Raji (cell line): ENCODE measurements around the gene RER1.

Experiments used
- POLR2A ChIP-seq: IDR thresholded peaks from 2 replicates; pipeline ENCODE4 v1.6.1; 2011; ENCODE audit warnings: low read depth, low read length, control low read depth; ENCODE audit not compliant: insufficient read depth

The RER1 gene

DNA sequence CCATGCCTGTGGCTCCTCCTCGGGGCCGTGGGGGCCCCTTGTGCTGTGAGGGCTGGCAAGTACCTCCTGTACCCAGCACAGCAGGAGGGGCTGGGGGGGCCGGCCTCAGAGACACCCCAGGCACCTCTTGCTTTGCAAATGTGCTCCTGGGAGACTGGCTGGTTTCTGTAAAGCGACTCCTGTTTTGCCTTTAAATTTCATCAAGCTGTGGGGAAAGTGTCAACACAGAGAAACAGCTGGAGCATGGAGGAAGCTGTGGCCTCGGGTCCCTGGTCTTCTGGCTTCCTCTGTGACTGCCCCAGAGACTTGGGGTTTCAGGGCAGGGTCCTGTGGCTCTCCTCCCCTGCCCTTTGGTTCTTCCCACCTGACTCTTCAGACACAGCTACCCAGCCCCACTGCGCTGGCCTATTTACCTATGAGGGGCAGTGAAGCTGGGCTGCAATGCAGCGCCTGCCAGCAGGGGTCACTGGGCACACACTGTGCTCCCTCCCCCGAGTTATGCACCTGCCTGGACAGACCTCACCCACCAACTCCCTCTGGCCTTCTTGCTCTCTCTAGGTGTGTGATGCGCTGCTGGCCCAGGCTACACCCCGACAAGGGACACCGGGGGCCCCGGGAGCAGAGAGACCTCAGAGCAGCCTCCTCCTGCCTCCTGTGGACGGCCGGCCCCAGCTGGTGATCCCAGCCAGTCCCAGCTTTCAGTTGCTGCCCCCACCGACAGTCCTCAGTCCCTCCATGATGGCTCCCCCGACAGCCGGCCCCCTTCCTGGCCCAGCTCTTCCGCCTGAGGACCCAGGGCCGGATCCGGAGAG is 38.3 kb downstream of the RER1 start:
- TF ChIP-seq POLR2A: no peak

DNA sequence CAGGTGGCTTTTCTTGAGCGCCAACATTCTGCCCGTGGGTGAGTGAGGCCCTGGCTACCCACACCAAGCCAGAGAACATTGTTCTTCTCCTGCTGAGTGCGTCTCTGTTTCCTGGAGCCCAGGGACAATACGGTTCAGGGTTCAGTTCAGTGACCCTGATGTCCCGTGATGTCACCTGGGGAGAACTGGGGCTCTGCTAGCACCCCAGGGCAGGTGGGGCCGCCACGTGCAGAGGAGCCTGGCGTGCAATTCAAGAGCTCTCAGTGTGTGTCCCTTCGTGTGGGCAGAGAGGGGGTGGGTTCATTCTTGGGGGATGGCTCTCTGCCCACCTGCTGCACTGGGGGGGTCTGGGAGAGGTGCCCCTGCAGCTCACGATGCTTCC is 38.9 kb downstream of the RER1 start:
- no peak for TF ChIP-seq POLR2A

DNA sequence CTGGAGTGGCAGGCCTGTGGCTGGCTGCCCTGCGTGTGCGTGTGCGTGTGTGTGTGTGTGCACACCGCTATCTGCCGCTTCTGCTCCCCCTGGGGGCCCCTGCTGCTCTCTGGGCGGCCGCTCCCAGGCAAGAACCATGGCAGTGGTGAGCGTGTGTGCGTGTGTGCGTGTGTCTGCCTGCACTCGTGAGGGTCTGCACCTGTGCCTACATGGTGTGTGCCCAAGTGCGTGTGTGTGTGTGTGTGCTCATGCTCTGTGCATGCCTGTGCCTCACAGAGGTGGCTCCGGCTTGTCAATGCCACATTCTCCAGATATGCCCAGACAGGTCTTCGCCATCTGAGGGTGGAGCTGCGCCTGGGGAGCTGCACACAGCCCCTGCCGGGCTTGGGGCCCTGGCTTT is 39.5 kb downstream of the RER1 start:
- no peak for TF ChIP-seq POLR2A

DNA sequence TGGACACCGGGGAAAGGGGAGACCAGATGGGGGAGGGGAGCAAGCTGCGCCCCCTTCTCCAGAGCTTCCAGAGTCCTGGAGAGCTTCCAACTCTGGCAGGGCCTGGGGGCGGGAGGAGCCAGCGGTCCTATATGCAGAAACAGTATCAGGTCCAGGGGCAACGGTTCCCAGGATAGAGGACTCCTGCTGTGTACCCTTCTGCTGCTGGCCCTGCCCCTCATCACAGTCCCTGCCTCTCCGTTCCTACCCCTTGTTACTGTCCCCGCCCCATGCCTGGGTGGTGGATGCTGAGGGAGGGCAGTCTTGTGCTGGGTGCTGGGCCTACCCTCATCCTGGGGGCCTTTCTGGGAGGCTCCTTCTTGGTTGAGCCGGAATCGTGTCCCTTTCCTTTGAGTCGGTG is 39.9 kb downstream of the RER1 start:
- TF ChIP-seq POLR2A: no peak

DNA sequence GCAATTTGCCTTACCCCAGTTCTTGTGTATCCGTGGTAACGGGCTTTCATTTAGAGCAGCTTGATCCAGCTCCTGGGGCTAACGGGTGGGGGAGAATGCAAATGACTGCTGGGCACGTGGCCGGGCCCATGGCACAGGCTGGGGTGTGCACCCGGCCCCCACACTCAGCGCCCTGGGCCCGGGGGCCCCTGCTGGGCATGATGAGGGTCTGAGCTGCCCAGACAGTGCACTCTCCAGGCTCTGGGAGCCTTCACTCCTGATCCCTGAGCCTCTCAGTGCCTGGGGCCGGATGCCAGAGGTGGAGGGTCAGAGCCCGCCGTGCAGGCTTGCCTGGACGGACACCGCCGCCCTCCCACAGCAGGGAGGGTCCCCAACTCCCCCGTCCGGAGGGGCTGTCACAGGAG is 40.8 kb downstream of the RER1 start:
- no peak for TF ChIP-seq POLR2A

DNA sequence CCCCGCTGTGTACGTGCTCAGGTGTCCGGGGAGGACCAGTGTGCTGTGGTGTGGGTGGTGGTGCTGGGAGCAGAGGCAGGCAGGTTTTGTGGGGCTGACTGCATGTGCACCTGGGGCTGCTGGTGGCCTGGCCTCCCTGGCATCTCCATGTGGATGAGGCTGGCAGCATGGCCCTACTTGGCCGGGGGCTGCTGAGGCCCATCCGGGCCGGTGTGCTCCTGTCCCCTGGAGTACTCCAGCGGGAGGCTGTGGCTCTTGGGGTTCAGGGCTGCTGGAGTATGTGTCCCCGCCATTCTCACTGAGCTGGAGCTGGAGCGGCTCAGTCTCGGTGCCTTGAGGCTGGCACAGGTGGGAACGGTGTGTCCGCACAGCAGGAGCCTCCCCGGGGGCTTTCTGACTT is 41.6 kb downstream of the RER1 start:
- no peak for TF ChIP-seq POLR2A

DNA sequence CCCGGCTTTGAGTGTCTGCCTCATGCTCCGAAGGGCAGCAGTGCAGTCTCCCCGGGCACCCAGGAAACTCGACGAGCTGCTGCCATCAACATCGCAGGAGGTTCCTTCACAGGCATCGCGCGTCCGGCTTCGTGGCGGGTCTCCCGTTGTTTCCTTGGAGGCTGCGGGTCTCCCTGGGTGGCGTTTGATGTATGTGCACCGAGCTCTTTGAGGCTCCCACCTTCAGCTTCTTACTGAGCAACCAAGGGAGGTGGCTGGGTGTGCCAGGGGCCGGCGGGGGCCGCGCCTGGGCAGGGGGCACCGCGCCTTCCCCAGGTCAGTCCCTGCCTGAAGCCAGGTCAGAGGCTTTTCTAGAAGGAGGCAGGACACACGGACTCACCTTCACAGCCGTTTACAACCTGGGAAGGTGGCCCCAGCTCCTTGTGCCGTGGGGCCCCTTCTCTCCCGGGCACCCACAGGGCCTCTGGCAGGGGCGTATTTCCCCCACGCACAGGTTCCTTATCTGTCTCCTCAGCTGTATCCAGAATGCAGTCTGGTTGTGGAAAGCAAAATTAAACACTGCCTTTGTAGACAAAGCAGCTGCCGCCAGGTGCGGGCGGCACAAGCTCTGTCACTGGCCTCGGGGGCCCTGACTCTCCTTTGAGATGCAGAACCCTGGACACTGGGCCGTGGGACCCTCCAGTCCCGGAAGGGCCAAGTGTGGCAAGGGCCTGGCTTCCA is 42.5 kb downstream of the RER1 start:
- TF ChIP-seq POLR2A: no peak

DNA sequence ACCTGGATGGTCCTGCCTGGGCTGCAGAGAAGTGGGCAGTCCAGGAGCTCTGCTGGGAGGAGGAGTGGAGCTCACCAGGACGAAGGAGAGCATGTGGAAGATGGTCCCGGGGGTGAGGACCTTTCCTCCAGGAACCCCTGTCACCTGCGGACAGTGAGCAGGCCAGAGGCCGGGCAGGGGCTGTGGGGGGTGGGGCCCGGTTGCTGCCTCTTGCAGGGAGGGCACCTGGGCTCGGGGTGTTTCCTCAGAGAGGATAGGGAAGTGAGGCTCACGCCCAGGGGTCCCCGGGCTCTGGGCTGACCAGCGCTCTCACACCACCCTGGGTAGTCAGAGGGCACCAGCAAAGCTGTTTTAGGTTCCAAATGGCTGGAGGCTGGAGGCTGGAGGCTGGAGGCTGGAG is 43.5 kb downstream of the RER1 start:
- TF ChIP-seq POLR2A: no peak

DNA sequence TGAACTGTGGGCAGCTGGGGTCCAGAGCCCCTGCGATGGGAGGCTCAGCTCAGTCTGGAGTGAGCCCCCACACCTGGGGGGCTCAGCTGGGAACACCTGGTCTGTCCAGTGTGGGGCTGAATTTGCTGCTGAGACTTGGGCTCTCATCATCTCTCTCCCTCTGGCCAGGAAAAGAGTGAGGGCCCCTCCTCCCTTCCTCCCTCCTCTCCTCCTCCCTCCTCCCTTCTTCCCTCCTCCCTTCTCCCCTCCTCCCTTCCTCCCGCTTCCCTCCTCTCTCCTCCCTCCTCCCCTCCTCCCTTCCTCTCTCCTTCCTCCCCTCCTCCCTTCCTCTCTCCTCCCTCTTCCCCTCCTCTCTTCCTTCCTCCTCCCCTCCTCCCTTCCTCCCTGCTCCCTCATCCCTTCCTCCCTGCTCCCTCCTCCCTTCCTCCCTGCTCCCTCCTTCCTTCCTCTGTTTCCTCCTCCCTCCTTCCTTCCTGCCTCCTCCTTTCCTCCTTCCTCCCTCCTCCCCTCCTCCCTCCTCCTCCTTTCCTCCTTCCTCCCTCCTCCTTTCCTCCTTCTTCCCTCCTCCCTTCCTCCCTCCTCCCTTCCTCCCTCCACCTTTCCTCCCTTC is 44.2 kb downstream of the RER1 start:
- TF ChIP-seq POLR2A: no peak

DNA sequence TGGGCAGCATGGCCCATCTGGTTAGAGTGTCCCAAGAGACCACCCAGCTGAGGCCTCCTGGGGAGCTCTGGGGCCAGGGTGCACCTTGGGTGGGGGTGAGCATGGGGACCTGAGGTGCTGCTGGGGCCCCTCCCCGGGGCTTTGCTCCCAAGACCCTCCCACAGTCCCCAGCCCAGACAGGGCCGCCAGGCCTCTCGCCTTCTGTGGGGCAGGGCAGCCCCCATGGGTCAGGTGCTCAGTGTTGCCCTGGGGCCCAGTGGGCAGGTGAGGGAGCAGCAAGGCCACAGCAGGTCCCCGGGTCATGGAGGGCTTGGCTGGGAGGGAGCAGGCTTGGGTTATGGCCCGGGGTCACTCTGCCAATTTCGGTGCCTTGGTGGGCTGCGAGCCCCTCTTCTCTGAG is 45.2 kb downstream of the RER1 start:
- TF ChIP-seq POLR2A: no peak

DNA sequence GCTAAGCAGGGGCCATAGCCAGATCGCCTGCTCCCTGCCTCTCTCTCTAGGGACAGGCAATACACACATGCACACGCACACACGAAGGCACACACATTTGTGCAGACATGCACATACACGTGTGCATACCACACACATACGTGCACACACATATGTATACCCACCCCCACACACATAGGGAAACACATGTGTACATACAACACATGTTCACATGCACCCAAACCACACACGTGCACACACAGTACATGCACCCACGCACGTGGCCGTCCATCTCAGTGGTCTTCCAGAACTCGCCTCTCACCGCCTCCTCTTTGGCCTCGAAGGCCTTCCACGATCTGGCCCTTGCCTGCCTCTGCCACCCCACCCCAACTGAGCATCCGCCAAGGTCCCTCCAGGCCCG is 46.0 kb downstream of the RER1 start:
- no peak for TF ChIP-seq POLR2A

DNA sequence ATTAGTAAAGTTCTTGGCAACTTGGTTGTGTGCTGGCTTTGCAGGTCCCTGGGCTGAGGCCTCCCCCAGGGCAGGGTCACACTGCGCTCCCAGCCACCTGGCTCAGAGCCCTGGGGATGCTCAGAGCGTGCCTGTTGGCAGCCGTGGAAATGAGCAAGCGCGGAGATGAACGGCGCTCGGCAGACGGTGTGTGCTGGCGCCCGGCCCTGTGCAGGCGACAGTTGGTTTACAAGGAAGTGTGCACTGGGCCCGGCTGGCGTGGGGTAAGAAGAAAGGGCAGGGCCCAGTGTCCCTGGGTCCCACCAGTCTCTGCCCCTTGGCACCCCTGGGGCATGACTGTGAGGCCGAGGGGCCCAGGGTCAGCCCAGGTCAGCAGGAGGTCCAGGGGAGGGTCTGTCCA is 46.4 kb downstream of the RER1 start:
- TF ChIP-seq POLR2A: no peak

DNA sequence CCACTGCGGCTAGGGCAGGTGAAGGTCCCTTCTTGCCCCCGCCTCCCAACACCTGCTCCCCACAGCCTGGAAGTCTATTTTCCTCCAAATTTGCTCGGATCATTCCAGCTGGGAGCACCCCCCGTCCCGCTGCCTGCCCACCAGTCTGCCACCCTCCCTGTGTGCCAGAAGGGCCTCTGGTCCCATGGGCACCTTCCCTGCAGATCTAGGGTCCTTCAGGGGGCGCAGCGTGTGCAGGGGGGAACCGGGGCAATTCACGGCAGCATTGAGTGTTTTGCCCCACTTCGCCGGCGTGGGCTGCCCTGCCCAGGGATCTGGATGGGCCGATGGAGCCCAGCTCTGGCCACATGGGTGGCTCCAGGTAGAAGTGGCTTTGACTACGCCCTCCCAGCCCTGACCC is 47.0 kb downstream of the RER1 start:
- TF ChIP-seq POLR2A: no peak

DNA sequence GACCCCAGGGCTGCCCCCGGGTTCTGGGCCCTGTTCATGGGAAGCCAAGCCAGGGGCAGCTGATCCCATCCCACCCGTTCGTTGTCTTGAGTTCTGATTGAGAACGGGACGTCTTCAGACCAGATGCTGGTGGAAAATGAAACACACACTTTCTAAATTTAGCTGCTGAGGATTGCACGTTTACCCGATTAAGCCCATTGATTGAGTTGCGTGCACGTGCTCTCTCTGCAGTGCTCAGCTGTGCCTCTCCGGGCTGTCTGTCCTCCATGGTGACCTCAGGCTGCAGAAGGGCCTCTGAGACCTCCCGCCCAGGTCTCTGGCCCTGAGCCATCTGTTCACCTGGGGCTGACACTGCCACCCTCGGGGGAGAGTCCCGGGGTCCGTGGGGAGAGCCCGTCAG is 47.7 kb downstream of the RER1 start:
- TF ChIP-seq POLR2A: no peak

DNA sequence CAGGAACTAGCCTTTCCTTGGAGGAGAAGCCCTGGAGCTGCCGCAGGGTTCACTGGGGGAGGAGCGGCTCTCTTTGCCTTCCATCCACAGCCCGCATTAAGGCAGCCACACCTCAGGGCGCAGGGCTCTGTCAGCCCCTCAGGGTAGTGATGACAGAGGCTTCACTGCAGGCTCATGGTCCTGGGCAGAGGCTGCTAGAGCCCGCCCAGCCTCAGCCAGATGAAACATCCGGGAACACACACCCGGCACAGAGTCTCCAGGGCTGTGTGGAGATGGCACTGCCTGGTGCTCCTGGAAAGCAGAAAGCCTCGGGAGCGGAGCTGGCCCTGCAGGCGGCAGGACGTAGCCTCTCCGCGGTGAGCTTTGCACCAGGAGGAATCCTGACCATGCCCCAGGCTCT is 50.1 kb downstream of the RER1 start:
- no peak for TF ChIP-seq POLR2A

DNA sequence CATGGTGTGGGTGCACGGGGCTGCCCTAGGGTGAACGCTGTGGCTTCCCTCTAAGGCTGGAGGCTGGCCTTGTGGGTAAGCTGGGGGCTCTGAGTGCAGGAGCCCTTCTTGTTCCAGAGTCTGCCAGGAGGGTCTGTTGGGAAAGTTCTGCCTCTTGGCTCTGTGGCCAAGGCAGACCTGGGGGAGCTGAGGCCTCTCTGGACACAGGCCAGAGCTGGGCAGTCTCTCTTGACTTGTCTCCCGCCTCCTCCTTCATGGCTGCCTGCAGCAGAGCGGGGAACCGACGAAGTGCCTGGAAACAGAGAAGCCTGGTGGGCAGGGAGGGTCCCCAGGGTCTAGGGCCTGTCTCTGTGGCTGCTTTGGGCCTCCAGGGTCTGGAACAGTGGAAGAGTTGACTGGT is 51.0 kb downstream of the RER1 start:
- TF ChIP-seq POLR2A: no peak
